Measurements from ENCODE around the gene MFSD6. TPM values are rescaled to one million over a fixed set of nuclear protein-coding genes. Genes with fewer than 3 reads are reported as not detected.

MFSD6 gene
- total RNA-seq, 1 experiment from 2014 or later = 4.7 TPM

DNA sequence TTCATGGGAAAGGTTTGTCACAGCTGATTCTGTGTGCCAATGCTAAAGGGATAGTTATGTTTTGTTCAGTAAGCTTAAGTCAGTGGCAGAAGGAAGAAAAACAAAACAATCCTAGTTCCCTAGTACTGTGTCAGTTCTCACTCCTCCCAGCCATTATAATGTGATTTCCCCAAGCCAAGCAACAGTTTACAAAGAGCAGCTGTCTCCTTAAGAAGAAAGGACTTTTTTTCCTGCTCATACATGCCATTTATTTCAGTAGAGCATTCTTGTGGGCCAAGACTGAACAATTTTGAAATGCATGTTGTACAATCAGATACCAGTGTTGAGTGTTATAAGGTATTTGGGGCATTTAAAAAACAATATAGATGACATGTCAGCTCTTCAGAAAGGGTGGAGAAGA lies 74.3 kb downstream of the MFSD6 start:
- ChIA-PET POLR2A (no interaction called here), CTCF (interaction anchor here (1.0 kb wide), 1 partner anchor 29 kb away, joined by 3 read pairs; no protein-coding TSS in a partner anchor)
- Mint-ChIP-seq H3K27me3 (ENCODE audit: low read depth) (no peaks in the 10 kb centered on the region), H3K27ac (no peak overlapping the region), H3K36me3 (no peaks in the 10 kb centered on the region), H3K4me1 (no peaks in the 10 kb centered on the region), H3K4me3 (no peak overlapping the region), H3K9me3 (peaks cover 2% of the 10 kb centered on the region; the same call in 1 of the 2 replicates)
- TF ChIP-seq, protein P1, sequence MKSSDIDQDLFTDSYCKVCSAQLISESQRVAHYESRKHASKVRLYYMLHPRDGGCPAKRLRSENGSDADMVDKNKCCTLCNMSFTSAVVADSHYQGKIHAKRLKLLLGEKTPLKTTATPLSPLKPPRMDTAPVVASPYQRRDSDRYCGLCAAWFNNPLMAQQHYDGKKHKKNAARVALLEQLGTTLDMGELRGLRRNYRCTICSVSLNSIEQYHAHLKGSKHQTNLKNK (CRISPR knock-in tag; IDR thresholded peaks at IDR 0.05) = no peak
- TF ChIP-seq, protein P2, sequence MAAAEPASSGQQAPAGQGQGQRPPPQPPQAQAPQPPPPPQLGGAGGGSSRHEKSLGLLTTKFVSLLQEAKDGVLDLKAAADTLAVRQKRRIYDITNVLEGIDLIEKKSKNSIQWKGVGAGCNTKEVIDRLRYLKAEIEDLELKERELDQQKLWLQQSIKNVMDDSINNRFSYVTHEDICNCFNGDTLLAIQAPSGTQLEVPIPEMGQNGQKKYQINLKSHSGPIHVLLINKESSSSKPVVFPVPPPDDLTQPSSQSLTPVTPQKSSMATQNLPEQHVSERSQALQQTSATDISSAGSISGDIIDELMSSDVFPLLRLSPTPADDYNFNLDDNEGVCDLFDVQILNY (CRISPR knock-in tag; IDR thresholded peaks at IDR 0.05) = no peak
- TF ChIP-seq CBFB (CRISPR knock-in tag; IDR thresholded peaks at IDR 0.05; ENCODE audit: low read depth) (no peak), NFYB (CRISPR knock-in tag; conservative IDR thresholded peaks at IDR 0.05; ENCODE audit: low read depth) (no peak), NR3C1 (CRISPR knock-in tag; conservative IDR thresholded peaks at IDR 0.05; ENCODE audit: low read depth) (no peak), RORB (CRISPR knock-in tag; IDR thresholded peaks at IDR 0.05) (no peak), NFE2L1 (CRISPR knock-in tag; IDR thresholded peaks at IDR 0.05) (no peak), ZNF121 (CRISPR knock-in tag; IDR thresholded peaks at IDR 0.05) (no peak), SMAD3 (CRISPR knock-in tag; IDR thresholded peaks at IDR 0.05; ENCODE audit: borderline replicate concordance) (no peak), KAT7 (CRISPR knock-in tag; IDR thresholded peaks at IDR 0.05; ENCODE audit: borderline replicate concordance) (no peak), ZNF423 (CRISPR knock-in tag; IDR thresholded peaks at IDR 0.05) (no peak)
- TF ChIP-seq, protein P3, sequence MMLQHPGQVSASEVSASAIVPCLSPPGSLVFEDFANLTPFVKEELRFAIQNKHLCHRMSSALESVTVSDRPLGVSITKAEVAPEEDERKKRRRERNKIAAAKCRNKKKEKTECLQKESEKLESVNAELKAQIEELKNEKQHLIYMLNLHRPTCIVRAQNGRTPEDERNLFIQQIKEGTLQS (CRISPR knock-in tag; conservative IDR thresholded peaks at IDR 0.05) = no peak
- TF ChIP-seq, protein P4, sequence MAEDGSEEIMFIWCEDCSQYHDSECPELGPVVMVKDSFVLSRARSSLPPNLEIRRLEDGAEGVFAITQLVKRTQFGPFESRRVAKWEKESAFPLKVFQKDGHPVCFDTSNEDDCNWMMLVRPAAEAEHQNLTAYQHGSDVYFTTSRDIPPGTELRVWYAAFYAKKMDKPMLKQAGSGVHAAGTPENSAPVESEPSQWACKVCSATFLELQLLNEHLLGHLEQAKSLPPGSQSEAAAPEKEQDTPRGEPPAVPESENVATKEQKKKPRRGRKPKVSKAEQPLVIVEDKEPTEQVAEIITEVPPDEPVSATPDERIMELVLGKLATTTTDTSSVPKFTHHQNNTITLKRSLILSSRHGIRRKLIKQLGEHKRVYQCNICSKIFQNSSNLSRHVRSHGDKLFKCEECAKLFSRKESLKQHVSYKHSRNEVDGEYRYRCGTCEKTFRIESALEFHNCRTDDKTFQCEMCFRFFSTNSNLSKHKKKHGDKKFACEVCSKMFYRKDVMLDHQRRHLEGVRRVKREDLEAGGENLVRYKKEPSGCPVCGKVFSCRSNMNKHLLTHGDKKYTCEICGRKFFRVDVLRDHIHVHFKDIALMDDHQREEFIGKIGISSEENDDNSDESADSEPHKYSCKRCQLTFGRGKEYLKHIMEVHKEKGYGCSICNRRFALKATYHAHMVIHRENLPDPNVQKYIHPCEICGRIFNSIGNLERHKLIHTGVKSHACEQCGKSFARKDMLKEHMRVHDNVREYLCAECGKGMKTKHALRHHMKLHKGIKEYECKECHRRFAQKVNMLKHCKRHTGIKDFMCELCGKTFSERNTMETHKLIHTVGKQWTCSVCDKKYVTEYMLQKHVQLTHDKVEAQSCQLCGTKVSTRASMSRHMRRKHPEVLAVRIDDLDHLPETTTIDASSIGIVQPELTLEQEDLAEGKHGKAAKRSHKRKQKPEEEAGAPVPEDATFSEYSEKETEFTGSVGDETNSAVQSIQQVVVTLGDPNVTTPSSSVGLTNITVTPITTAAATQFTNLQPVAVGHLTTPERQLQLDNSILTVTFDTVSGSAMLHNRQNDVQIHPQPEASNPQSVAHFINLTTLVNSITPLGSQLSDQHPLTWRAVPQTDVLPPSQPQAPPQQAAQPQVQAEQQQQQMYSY (CRISPR knock-in tag; IDR thresholded peaks at IDR 0.05) = no peak
- TF ChIP-seq, protein P5, sequence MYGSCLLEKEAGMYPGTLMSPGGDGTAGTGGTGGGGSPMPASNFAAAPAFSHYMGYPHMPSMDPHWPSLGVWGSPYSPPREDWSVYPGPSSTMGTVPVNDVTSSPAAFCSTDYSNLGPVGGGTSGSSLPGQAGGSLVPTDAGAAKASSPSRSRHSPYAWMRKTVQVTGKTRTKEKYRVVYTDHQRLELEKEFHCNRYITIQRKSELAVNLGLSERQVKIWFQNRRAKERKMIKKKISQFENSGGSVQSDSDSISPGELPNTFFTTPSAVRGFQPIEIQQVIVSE (CRISPR knock-in tag; IDR thresholded peaks at IDR 0.05; ENCODE audit: borderline replicate concordance) = no peak
- DNase-seq (ENCODE audit: low spot score) = no peak
- no peak for ATAC-seq

DNA sequence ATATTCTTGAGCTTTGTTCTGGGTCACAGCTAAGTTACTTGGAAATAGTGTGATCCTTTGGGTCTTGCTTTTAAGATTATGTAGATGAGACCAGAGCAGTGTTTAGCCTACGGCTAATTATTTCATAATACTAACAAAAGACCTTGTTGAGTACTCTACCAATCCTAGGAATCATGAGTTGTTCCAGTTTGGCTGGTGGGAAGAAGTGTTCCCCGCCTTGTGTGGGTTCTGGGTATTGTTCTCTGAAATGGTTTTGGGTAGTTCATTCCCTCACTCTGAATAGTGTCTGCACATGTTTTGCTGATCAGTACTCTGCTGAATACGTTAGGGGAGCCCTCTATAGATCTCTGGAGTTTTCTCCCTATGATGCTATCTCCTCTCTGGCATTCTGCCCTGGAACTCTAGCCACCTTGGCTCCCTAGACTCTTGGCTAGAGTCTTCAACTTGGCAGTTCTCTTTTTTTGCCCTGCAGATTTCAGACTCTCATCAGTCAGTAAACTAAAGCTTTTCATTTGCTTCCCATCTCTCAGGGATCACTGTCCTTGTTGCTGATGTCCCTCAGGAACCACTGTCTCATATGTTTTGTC lies 78.0 kb downstream of the MFSD6 start:
- Mint-ChIP-seq H3K9me3 (peaks cover 4% of the 10 kb centered on the region; the same call in 1 of the 2 replicates), H3K27ac (no peak overlapping the region), H3K4me3 (no peak overlapping the region), H3K4me1 (peaks cover 19% of the 10 kb centered on the region), H3K27me3 (ENCODE audit: low read depth) (no peaks in the 10 kb centered on the region), H3K36me3 (no peaks in the 10 kb centered on the region)
- ChIA-PET POLR2A (no interaction called here), CTCF (no interaction called here)
- DNase-seq (ENCODE audit: low spot score) (no peak), ATAC-seq (no peak)
- TF ChIP-seq, protein P6, sequence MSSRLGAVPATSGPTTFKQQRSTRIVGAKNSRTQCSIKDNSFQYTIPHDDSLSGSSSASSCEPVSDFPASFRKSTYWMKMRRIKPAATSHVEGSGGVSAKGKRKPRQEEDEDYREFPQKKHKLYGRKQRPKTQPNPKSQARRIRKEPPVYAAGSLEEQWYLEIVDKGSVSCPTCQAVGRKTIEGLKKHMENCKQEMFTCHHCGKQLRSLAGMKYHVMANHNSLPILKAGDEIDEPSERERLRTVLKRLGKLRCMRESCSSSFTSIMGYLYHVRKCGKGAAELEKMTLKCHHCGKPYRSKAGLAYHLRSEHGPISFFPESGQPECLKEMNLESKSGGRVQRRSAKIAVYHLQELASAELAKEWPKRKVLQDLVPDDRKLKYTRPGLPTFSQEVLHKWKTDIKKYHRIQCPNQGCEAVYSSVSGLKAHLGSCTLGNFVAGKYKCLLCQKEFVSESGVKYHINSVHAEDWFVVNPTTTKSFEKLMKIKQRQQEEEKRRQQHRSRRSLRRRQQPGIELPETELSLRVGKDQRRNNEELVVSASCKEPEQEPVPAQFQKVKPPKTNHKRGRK (CRISPR knock-in tag; IDR thresholded peaks at IDR 0.05; ENCODE audit: borderline replicate concordance) = no peak
- no peak for TF ChIP-seq FOXP1 (CRISPR knock-in tag; IDR thresholded peaks at IDR 0.05; ENCODE audit: borderline replicate concordance)
- TF ChIP-seq, protein P7, sequence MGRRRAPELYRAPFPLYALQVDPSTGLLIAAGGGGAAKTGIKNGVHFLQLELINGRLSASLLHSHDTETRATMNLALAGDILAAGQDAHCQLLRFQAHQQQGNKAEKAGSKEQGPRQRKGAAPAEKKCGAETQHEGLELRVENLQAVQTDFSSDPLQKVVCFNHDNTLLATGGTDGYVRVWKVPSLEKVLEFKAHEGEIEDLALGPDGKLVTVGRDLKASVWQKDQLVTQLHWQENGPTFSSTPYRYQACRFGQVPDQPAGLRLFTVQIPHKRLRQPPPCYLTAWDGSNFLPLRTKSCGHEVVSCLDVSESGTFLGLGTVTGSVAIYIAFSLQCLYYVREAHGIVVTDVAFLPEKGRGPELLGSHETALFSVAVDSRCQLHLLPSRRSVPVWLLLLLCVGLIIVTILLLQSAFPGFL (CRISPR knock-in tag; IDR thresholded peaks at IDR 0.05; ENCODE audit: borderline replicate concordance) = no peak
- no peak for TF ChIP-seq CBFB (CRISPR knock-in tag; IDR thresholded peaks at IDR 0.05; ENCODE audit: low read depth)
- no peak for TF ChIP-seq GTF2I (CRISPR knock-in tag; conservative IDR thresholded peaks at IDR 0.05)
- TF ChIP-seq, protein P8, sequence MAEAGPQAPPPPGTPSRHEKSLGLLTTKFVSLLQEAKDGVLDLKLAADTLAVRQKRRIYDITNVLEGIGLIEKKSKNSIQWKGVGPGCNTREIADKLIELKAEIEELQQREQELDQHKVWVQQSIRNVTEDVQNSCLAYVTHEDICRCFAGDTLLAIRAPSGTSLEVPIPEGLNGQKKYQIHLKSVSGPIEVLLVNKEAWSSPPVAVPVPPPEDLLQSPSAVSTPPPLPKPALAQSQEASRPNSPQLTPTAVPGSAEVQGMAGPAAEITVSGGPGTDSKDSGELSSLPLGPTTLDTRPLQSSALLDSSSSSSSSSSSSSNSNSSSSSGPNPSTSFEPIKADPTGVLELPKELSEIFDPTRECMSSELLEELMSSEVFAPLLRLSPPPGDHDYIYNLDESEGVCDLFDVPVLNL (CRISPR knock-in tag; IDR thresholded peaks at IDR 0.05; ENCODE audit: borderline replicate concordance, low read depth) = no peak
- no peak for TF ChIP-seq ZNF671 (CRISPR knock-in tag; IDR thresholded peaks at IDR 0.05)
- TF ChIP-seq FOXK1 (CRISPR knock-in tag; IDR thresholded peaks at IDR 0.05) = no peak
- no peak for TF ChIP-seq CREB1 (CRISPR knock-in tag; IDR thresholded peaks at IDR 0.05)
- TF ChIP-seq ZBTB21 (CRISPR knock-in tag; IDR thresholded peaks at IDR 0.05; ENCODE audit: borderline replicate concordance) = no peak
- TF ChIP-seq RORB (CRISPR knock-in tag; IDR thresholded peaks at IDR 0.05) = no peak
- TF ChIP-seq, protein P9, sequence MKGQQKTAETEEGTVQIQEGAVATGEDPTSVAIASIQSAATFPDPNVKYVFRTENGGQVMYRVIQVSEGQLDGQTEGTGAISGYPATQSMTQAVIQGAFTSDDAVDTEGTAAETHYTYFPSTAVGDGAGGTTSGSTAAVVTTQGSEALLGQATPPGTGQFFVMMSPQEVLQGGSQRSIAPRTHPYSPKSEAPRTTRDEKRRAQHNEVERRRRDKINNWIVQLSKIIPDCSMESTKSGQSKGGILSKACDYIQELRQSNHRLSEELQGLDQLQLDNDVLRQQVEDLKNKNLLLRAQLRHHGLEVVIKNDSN (CRISPR knock-in tag; IDR thresholded peaks at IDR 0.05) = no peak
- TF ChIP-seq MXD4 (CRISPR knock-in tag; IDR thresholded peaks at IDR 0.05; ENCODE audit: borderline replicate concordance) = no peak
